ENCODE data around the gene OSBPL3. TPM values are rescaled to one million over a fixed set of nuclear protein-coding genes. Genes with fewer than 3 reads are reported as not detected.

The OSBPL3 gene
- polyA plus RNA-seq, 1 donor from 2014 or later: 0.26 TPM

- Histone ChIP-seq H3K9me2 (ENCODE audit: insufficient read depth, low read length) (no peaks in the 10 kb centered on the region), H4K20me1 (ENCODE audit: insufficient read depth) (no peaks in the 10 kb centered on the region), H3K9ac (ENCODE audit: low read length) (no peak overlapping the region), H3K27me3 (ENCODE audit: insufficient read depth, low read depth, low read length) (no peaks in the 10 kb centered on the region), H3K4me2 (ENCODE audit: low read length) (no peak overlapping the region), H3K79me2 (replicated peaks; ENCODE audit: insufficient read depth, low read length) (no peaks in the 10 kb centered on the region), H3K4me3 (ENCODE audit: low read length) (peak overlapping the region; percentile 8), H3F3A (ENCODE audit: insufficient read depth, low read length, poor library complexity, severe bottlenecking) (no peaks in the 10 kb centered on the region), H2AFZ (ENCODE audit: low read depth, low read length) (no peak overlapping the region), H3K27ac (ENCODE audit: low read length) (peak overlapping the region; percentile 15), H3K36me3 (ENCODE audit: insufficient read depth, low read length) (no peaks in the 10 kb centered on the region), H3K9me3 (ENCODE audit: low read length) (no peaks in the 10 kb centered on the region)
- TF ChIP-seq SMC3 (conservative IDR thresholded peaks at IDR 0.05; ENCODE audit: poor library complexity) (no peak), EZH2 (IDR thresholded peaks at IDR 0.05; ENCODE audit: borderline replicate concordance, insufficient read depth, low read length, poor library complexity, severe bottlenecking) (no peak), POLR2AphosphoS5 (IDR thresholded peaks at IDR 0.05) (no peak), EP300 (conservative IDR thresholded peaks at IDR 0.05; ENCODE audit: poor library complexity, severe bottlenecking) (no peak), TAF1 (IDR thresholded peaks at IDR 0.05; ENCODE audit: low read depth) (no peak), RAD21 (conservative IDR thresholded peaks at IDR 0.05) (no peak), MXI1 (conservative IDR thresholded peaks at IDR 0.05; ENCODE audit: poor library complexity, severe bottlenecking) (no peak), CTCF (IDR thresholded peaks at IDR 0.05; ENCODE audit: poor library complexity, severe bottlenecking) (no peak)
- TF ChIP-seq, protein P1, sequence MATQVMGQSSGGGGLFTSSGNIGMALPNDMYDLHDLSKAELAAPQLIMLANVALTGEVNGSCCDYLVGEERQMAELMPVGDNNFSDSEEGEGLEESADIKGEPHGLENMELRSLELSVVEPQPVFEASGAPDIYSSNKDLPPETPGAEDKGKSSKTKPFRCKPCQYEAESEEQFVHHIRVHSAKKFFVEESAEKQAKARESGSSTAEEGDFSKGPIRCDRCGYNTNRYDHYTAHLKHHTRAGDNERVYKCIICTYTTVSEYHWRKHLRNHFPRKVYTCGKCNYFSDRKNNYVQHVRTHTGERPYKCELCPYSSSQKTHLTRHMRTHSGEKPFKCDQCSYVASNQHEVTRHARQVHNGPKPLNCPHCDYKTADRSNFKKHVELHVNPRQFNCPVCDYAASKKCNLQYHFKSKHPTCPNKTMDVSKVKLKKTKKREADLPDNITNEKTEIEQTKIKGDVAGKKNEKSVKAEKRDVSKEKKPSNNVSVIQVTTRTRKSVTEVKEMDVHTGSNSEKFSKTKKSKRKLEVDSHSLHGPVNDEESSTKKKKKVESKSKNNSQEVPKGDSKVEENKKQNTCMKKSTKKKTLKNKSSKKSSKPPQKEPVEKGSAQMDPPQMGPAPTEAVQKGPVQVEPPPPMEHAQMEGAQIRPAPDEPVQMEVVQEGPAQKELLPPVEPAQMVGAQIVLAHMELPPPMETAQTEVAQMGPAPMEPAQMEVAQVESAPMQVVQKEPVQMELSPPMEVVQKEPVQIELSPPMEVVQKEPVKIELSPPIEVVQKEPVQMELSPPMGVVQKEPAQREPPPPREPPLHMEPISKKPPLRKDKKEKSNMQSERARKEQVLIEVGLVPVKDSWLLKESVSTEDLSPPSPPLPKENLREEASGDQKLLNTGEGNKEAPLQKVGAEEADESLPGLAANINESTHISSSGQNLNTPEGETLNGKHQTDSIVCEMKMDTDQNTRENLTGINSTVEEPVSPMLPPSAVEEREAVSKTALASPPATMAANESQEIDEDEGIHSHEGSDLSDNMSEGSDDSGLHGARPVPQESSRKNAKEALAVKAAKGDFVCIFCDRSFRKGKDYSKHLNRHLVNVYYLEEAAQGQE (IDR thresholded peaks at IDR 0.05; ENCODE audit: borderline replicate concordance): no peak
These were observed 228.5 kb downstream of the OSBPL3 start for GRCh38 chr7:24751484-24751883.

GRCh38 chr7:24750441-24751055 is 229.4 kb downstream of the OSBPL3 start:
- Histone ChIP-seq H3K27ac (ENCODE audit: low read length) (no peak overlapping the region), H3K79me2 (replicated peaks; ENCODE audit: insufficient read depth, low read length) (no peaks in the 10 kb centered on the region), H3K9me3 (ENCODE audit: low read length) (no peaks in the 10 kb centered on the region), H3K27me3 (ENCODE audit: insufficient read depth, low read depth, low read length) (no peaks in the 10 kb centered on the region), H3K36me3 (ENCODE audit: insufficient read depth, low read length) (no peaks in the 10 kb centered on the region), H3K4me2 (ENCODE audit: low read length) (no peak overlapping the region), H3K4me3 (ENCODE audit: low read length) (no peak overlapping the region), H4K20me1 (ENCODE audit: insufficient read depth) (no peaks in the 10 kb centered on the region), H3K9me2 (ENCODE audit: insufficient read depth, low read length) (no peaks in the 10 kb centered on the region), H3F3A (ENCODE audit: insufficient read depth, low read length, poor library complexity, severe bottlenecking) (no peaks in the 10 kb centered on the region), H3K9ac (ENCODE audit: low read length) (no peak overlapping the region), H2AFZ (ENCODE audit: low read depth, low read length) (no peak overlapping the region)
- no peak for TF ChIP-seq CTCF (IDR thresholded peaks at IDR 0.05; ENCODE audit: poor library complexity, severe bottlenecking)
- TF ChIP-seq MXI1 (conservative IDR thresholded peaks at IDR 0.05; ENCODE audit: poor library complexity, severe bottlenecking): no peak
- TF ChIP-seq, protein P1 (IDR thresholded peaks at IDR 0.05; ENCODE audit: borderline replicate concordance): no peak
- TF ChIP-seq POLR2AphosphoS5 (IDR thresholded peaks at IDR 0.05): no peak
- TF ChIP-seq RAD21 (conservative IDR thresholded peaks at IDR 0.05): no peak
- no peak for TF ChIP-seq SMC3 (conservative IDR thresholded peaks at IDR 0.05; ENCODE audit: poor library complexity)
- no peak for TF ChIP-seq EZH2 (IDR thresholded peaks at IDR 0.05; ENCODE audit: borderline replicate concordance, insufficient read depth, low read length, poor library complexity, severe bottlenecking)
- no peak for TF ChIP-seq EP300 (conservative IDR thresholded peaks at IDR 0.05; ENCODE audit: poor library complexity, severe bottlenecking)
- no peak for TF ChIP-seq TAF1 (IDR thresholded peaks at IDR 0.05; ENCODE audit: low read depth)

Data from neural cell (in vitro differentiated cells).